Right lobe of liver (tissue), 4 donors: ENCODE results near the gene PCCA.

ENCODE experiments used
- CTCF ChIP-seq, 4 donors: fragments of 200-600 bp in 3 of 4; fragments of 450-650 bp in 1 of 4; IDR thresholded peaks; one replicate each; pipeline versions ENCODE4 v1.5.1 to v1.8.0; 2016 to 2022; ENCODE audit warnings: antibody characterized with exemption in 4 of 4, mild to moderate bottlenecking in 2 of 4
- POLR2A ChIP-seq: fragments of 450-650 bp; IDR thresholded peaks from one replicate; pipeline ENCODE4 v1.6.1; 2017; ENCODE audit warnings: antibody characterized with exemption, mild to moderate bottlenecking
- donor health status: DM: no; HTN: no; CAD: no.
- donor health status: DM: no; HTN: no; CAD: no.
- donor health status: DM: no; HTN: yes; CAD: no.

DNA sequence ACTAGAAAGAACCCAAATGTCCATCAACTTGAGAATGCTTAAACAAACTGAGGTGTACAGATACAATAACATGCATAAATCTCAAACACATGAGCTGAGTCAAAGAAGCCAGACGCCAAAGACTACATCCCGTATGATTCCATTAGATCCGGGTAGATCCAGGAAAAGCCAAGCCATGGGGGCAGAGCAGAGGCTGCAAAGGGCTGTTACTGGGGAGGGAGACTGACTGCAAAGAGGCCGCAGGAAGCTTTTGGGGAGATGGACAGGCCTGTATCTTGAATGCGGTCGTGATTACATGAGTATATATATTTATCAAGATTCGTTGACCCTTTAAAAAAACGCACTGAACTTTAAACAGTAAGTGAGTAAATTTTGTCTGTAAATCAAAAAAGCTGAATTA, 471.0 kb downstream of the PCCA start:
- TF ChIP-seq CTCF (IDR thresholded peaks at IDR 0.05), result no peak
- no peak for TF ChIP-seq POLR2A
